GM19467 (cell line): ENCODE results near the gene PTPRT.

Experiments used
- ATAC-seq: cut with Tn5 transposase; IDR thresholded peaks from one replicate; pipeline ENCODE4 v1.9.1; 2021; ENCODE audit warnings: mild to moderate bottlenecking, moderate library complexity; ENCODE audit not compliant: unreplicated experiment

PTPRT gene

GRCh38 chr20:42341654-42342053 is 848.1 kb downstream of the PTPRT start:
- no peak for ATAC-seq

- no peak for ATAC-seq
These were observed 849.3 kb downstream of the PTPRT start for GRCh38 chr20:42340368-42340767.

GRCh38 chr20:42338294-42339201 is 851.2 kb downstream of the PTPRT start:
- no peak for ATAC-seq

- no peak for ATAC-seq
These were observed 853.1 kb downstream of the PTPRT start for GRCh38 chr20:42336576-42336975.

- no peak for ATAC-seq
These were observed 870.3 kb downstream of the PTPRT start for GRCh38 chr20:42319252-42320013.

GRCh38 chr20:42313704-42314103 is 876.0 kb downstream of the PTPRT start:
- no peak for ATAC-seq

- ATAC-seq, result no peak
These were observed 880.7 kb downstream of the PTPRT start for GRCh38 chr20:42309050-42309449.

GRCh38 chr20:42308171-42308570 is 881.5 kb downstream of the PTPRT start:
- ATAC-seq, result no peak

- ATAC-seq, result no peak
These were observed 894.1 kb downstream of the PTPRT start for GRCh38 chr20:42295592-42295991.

GRCh38 chr20:42294976-42295375 is 894.7 kb downstream of the PTPRT start:
- ATAC-seq, result no peak

GRCh38 chr20:42281801-42282200 is 907.9 kb downstream of the PTPRT start:
- no peak for ATAC-seq

GRCh38 chr20:42276718-42277602 is 912.7 kb downstream of the PTPRT start:
- ATAC-seq, result no peak

GRCh38 chr20:42274986-42275385 is 914.7 kb downstream of the PTPRT start:
- ATAC-seq, result no peak

GRCh38 chr20:42272516-42272915 is 917.2 kb downstream of the PTPRT start:
- ATAC-seq, result no peak

- ATAC-seq, result no peak
These were observed 919.2 kb downstream of the PTPRT start for GRCh38 chr20:42270539-42270938.

- ATAC-seq, result no peak
These were observed 921.8 kb downstream of the PTPRT start for GRCh38 chr20:42267793-42268384.

GRCh38 chr20:42261766-42262270 is 927.9 kb downstream of the PTPRT start:
- ATAC-seq, result no peak

GRCh38 chr20:42260184-42260583 is 929.5 kb downstream of the PTPRT start:
- ATAC-seq, result no peak

GRCh38 chr20:42259389-42259788 is 930.3 kb downstream of the PTPRT start:
- no peak for ATAC-seq

GRCh38 chr20:42258564-42259302 is 931.0 kb downstream of the PTPRT start:
- no peak for ATAC-seq
